Left hindlimb (tissue), 1 donor: ENCODE results near the gene GABRG2.

Source experiments
- DNase-seq: peaks from one replicate; pipeline ENCODE4 v3.0.0-alpha.2; 2018

GABRG2 gene

DNA sequence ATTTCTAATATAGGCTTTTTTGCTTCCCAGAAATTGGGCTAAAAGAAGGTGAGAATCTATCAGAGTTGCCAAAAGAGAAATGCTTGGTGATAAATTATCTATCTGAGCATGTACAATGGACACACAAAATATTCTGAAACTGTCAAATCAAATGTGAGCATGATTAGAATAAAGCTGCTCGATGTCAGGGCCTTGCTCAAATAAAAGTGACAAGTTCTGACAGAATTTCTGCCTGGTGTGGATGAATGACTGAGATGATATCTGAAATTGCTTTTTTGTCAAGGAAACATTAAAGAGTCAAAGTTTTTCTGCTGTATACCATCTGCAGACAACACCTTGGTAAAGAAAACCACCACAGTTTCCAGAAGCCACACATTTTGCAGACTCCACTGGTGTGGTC lies 128.8 kb downstream of the GABRG2 start:
- DNase-seq: no peak

DNA sequence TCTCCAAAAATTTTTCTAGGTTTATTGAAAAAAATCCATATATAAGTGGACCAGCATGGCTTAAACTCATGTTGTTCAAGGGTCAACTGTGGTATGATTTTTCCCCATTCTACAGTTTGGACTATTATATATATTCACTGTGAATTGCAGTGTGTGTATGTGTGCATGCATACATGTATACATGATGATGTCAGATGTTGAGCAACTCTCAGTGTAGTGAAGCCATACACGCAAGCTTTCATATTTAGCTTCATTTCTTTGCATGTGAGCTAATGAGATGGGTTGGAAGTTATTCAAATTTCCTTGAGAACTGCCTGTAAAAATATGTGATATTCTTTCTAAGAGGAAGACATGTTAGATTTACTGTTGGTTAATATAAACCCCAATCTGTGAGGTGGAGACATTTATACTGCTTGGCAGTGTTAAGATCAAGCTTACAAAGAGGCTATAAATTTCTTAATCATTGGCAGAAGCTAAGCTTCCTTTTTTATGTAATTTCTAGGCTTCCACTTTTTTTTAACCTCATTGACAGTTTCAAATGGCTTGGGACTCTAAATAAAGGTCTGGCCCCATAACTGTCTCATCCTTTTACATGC lies 134.8 kb downstream of the GABRG2 start:
- no peak for DNase-seq
